HL-60/S4 (cell line): ENCODE results near the gene FNIP2.
"Not testable (repeated sequence)": the region's sequence is repeated elsewhere in the genome, so short reads cannot be mapped to it uniquely, and the experiment has no call there.

Experiments
- in situ Hi-C: fragments of 300-500 bp; cut with MboI; formaldehyde crosslinking; loops from 2 replicates; pipeline ENCODE4 v1.14.3; 2022; ENCODE audit warnings: low sequenced_read_pairs

FNIP2 gene

GRCh38 chr4:158788516-158788915 lies 19.7 kb downstream of the FNIP2 start:
- in situ Hi-C loops: no loop called here

GRCh38 chr4:158789853-158790252 lies 21.0 kb downstream of the FNIP2 start:
- in situ Hi-C loops: no loop called here

- in situ Hi-C loops: no loop called here
Observed at GRCh38 chr4:158793021-158793420, 24.2 kb downstream of the FNIP2 start.

GRCh38 chr4:158793430-158793829 lies 24.6 kb downstream of the FNIP2 start:
- in situ Hi-C loops: not testable (repeated sequence)

GRCh38 chr4:158796370-158797140 lies 27.7 kb downstream of the FNIP2 start:
- in situ Hi-C loops: no loop called here

GRCh38 chr4:158798062-158798461 lies 29.2 kb downstream of the FNIP2 start:
- in situ Hi-C loops: no loop called here

GRCh38 chr4:158799013-158799770 lies 30.4 kb downstream of the FNIP2 start:
- in situ Hi-C loops: no loop called here

- in situ Hi-C loops: no loop called here
Observed at GRCh38 chr4:158799856-158800255, 31.0 kb downstream of the FNIP2 start.

- in situ Hi-C loops: no loop called here
Observed at GRCh38 chr4:158801066-158801465, 32.2 kb downstream of the FNIP2 start.

- in situ Hi-C loops: no loop called here
Observed at GRCh38 chr4:158801677-158802076, 32.9 kb downstream of the FNIP2 start.

- in situ Hi-C loops: no loop called here
Observed at GRCh38 chr4:158802914-158803313, 34.1 kb downstream of the FNIP2 start.

- in situ Hi-C loops: no loop called here
Observed at GRCh38 chr4:158805635-158806471, 37.0 kb downstream of the FNIP2 start.

GRCh38 chr4:158807691-158808090 lies 38.9 kb downstream of the FNIP2 start:
- in situ Hi-C loops: no loop called here

- in situ Hi-C loops: no loop called here
Observed at GRCh38 chr4:158808399-158808798, 39.6 kb downstream of the FNIP2 start.

GRCh38 chr4:158809208-158809607 lies 40.4 kb downstream of the FNIP2 start:
- in situ Hi-C loops: not testable (repeated sequence)

GRCh38 chr4:158809611-158810486 lies 41.0 kb downstream of the FNIP2 start:
- in situ Hi-C loops: no loop called here

- in situ Hi-C loops: no loop called here
Observed at GRCh38 chr4:158810487-158811215, 41.8 kb downstream of the FNIP2 start.

GRCh38 chr4:158811216-158811540 lies 42.4 kb downstream of the FNIP2 start:
- in situ Hi-C loops: no loop called here

- in situ Hi-C loops: no loop called here
Observed at GRCh38 chr4:158811704-158812103, 42.9 kb downstream of the FNIP2 start.

- in situ Hi-C loops: no loop called here
Observed at GRCh38 chr4:158812133-158812532, 43.3 kb downstream of the FNIP2 start.
